ENCODE measurements around the gene RAC2.

Gene RAC2

DNA sequence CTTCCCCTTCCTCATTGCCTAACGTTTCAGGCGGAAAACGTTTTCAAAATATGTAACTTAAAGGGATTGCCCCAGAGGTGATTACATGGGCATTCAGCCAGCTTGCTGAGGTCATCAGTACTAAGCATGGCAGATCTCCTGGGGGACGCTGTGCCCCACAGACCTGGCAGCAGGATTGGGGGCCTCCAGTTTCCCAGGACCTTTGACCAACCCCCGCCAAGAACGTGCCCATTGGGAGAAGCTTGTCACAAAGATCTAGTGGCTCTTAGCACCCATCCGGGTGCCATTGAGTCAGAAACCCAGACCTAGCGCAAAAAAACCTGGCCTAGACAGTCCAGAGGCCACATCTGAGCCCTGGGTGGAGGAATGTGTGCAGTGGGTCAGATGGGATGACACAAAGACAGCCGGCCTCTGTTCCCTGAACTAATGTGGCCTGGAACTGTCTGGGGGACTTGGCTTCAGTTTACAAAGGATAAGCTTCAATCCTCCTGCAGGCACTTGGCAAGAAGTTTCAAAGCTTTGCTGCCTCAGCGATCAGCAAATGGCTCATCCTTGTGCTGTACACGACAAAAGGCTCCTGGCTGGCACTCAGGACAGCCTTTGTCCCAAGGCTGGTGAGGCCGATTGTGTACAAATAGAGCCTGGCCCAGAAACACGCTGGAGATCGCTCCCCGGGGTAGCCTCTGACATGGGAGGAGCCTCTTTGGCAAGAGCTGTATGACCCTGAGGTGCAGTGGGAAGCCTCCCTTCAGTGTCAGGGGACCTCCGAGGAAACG, 65.5 kb downstream of the RAC2 start:
- DNase-seq (ENCODE audit: low read depth in 2 of 2, low spot score in 1 of 2): no peak

DNA sequence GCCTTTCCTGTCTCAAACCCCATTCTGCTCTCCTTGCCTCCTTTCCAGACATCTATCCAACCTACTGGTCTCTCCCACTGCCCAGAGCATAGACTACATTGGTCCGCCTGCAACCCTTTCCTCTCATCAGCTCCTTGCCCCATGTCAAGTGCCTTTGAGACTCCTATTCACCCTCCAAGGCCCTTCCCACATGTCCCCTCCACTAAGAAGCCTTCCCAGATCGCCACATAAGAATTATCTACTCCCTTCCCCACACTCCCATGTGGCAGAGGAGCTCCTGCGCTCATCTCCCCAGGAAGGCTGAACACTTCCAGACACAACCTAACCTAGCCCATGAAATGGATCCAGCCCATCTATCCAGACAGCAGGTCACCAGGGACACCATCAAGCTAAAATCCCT, 66.3 kb downstream of the RAC2 start:
- DNase-seq (ENCODE audit: low read depth in 2 of 2, low spot score in 1 of 2): no peak

DNA sequence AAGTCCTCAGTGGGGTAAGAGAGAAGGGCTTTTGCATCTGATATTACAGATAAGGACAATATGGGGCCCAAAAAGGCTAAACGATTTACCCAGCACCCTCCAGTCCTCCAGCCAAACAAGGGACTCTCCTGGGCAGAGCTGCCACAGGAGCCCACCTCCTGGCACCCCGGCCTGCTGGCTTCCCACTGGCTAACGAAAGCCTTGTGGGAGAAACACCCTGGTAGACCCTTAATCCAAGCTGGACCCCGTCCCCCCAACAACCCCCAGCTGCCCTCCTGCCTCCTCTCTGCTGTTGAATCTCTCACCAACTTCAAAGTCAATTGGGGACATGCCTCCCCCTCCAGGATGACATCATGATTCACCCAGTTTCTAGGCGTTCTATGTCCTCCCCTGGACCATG, 66.8 kb downstream of the RAC2 start:
- no peak for DNase-seq (ENCODE audit: low read depth in 2 of 2, low spot score in 1 of 2)

DNA sequence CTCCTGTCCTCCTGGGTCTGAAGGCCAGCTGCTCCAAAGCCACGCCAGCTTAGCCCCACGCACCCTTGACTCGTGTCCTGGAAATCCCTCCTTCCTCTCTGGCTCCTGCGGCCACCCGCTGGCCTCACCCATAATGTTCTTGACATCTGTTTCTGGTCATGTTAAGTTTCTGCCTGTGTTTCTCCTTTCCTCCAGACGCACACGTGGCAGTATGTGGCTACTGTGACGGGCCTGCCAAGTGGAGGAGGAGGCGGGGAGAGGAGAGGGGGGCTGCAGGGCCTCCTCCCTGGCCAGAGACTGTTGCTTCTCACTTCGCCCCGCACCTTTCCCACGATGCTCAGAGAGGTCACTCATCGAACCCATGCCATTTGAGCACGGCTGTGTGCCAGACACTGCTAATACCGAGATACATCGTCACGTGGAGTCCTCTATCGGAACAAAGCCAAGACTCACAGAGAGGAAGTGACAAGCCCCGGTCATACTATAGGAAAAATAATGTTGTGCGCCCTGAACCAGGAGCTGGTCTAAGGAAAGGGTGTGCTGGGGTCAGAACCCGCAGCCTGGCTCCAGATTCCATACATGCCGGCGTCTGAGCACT, 67.5 kb downstream of the RAC2 start:
- no peak for DNase-seq (ENCODE audit: low read depth in 2 of 2, low spot score in 1 of 2)

DNA sequence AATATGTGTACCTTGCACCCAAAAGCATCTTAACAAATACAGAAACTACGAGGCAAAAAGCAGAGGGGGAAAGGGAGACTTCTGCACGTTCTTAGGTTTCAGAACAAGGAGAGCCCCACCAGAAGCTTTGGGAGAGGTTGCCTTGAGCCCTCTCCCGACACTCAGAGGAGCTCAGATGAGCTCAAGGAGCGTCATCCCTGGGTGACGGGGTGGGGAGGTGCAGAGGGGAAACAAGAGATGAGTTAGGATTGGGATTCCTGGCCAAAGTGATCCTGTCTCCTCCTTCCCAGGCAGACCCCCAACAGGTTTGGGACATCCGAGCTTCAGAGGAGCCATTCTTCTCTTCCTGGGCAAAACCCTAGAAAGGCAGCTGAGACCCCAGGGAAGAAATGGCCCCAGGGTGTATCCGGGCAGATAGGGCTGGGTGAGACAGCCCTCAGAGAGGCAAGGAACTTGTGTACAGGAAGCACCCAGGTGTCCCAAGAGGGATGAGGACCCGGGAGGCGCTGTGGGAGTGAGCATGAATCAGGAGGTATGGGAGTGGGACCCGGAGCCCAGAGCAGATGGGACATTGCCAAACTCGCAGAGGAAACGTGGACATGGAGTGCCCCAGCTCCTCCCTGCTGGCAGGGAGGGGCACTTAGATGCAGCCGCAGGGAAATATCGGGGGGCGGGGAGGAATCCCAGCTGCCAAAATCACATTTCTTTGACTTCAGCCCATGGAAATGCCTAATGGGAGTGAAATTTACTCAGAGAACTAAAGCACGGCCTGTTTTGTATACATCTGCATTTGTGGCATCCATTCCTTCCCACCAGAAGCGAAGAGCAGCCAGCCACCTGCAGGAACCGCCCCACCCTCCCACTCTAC, 68.4 kb downstream of the RAC2 start:
- DNase-seq (ENCODE audit: low read depth in 2 of 2, low spot score in 1 of 2): no peak
